T-cell (primary cell): ENCODE measurements around the gene DYNC1I2. TPM values are rescaled to one million over a fixed set of nuclear protein-coding genes. Genes with fewer than 3 reads are reported as not detected.

Experiments
- ATAC-seq, 4 experiments: fragments of 200-7000 bp in 3 of 4; fragments of 150-1000 bp in 1 of 4; cut with Tn5 transposase; replicated peaks in 1 of 4; 1 replicate in 3 of 4; 2 replicates in 1 of 4; pipeline ENCODE4 v1.10.0; 2021; ENCODE audit warnings: moderate library complexity in 3 of 4, mild to moderate bottlenecking in 2 of 4, moderate number of reproducible peaks in 1 of 4
- CTCF ChIA-PET, 2 donors: fragments of 300-600 bp; sonication (Branson Sonifier 250); formaldehyde crosslinking; loops; one replicate each; lab custom pipeline; 2022; ENCODE audit warnings: antibody characterized with exemption in 2 of 2; lab: Charles Lee
- POLR2A ChIA-PET, 2 donors: fragments of 300-600 bp; sonication (Branson Sonifier 250); formaldehyde crosslinking; loops; one replicate each; lab custom pipeline; 2022; ENCODE audit warnings: antibody characterized with exemption in 2 of 2; lab: Charles Lee
- DNase-seq, 35 experiments: peaks; one replicate each; pipeline versions ENCODE4 v3.0.0 to v3.0.0-alpha.2; 2013 to 2023
- H3K27ac ChIP-seq: one replicate; pipeline ENCODE4 v1.5.1; 2013; ENCODE audit warnings: low read length
- H3K27me3 ChIP-seq, 2 experiments: replicated peaks in 1 of 2; 1 replicate in 1 of 2; 2 replicates in 1 of 2; pipeline versions ENCODE4 v1.6.1 to v1.7.0; 2013; ENCODE audit warnings: low read length in 1 of 2, mixed read lengths in 1 of 2; ENCODE audit not compliant: control insufficient read depth in 2 of 2, insufficient read depth in 2 of 2; ENCODE audit errors: extremely low read depth in 1 of 2
- H3K36me3 ChIP-seq, 2 donors: 1 replicate in 1 of 2; 2 replicates in 1 of 2; pipeline versions ENCODE4 v1.6.1 to v1.7.0; 2013; ENCODE audit warnings: low read length in 1 of 2; ENCODE audit not compliant: control insufficient read depth in 2 of 2, insufficient read depth in 1 of 2; ENCODE audit errors: extremely low read depth in 1 of 2
- H3K4me1 ChIP-seq, 2 experiments: 1 replicate in 1 of 2; 2 replicates in 1 of 2; pipeline versions ENCODE4 v1.6.1 to v1.7.0; 2013; ENCODE audit warnings: low read length in 2 of 2, mixed read lengths in 1 of 2; ENCODE audit not compliant: insufficient read depth in 2 of 2, control insufficient read depth in 1 of 2; ENCODE audit errors: extremely low read depth in 1 of 2
- H3K4me3 ChIP-seq, 2 donors: 1 replicate in 1 of 2; 2 replicates in 1 of 2; pipeline versions ENCODE4 v1.5.1 to v1.7.0; 2013; ENCODE audit warnings: mild to moderate bottlenecking in 2 of 2, low read length in 1 of 2, moderate library complexity in 1 of 2; ENCODE audit not compliant: control insufficient read depth in 1 of 2; ENCODE audit errors: extremely low read depth in 1 of 2
- H3K9me3 ChIP-seq: 2 replicates; pipeline ENCODE4 v1.7.0; 2013
- H3K27ac Mint-ChIP-seq, 2 donors: one replicate each; pipeline ENCODE4 v1.8.0; 2020 to 2021; ENCODE audit warnings: mild to moderate bottlenecking in 2 of 2, mixed read lengths in 2 of 2
- H3K27me3 Mint-ChIP-seq, 2 donors: one replicate each; pipeline ENCODE4 v1.8.0; 2021 to 2022; ENCODE audit warnings: mixed read lengths in 2 of 2
- H3K36me3 Mint-ChIP-seq: one replicate; pipeline ENCODE4 v1.8.0; 2021; ENCODE audit warnings: mixed read lengths
- H3K4me1 Mint-ChIP-seq, 3 donors: one replicate each; pipeline ENCODE4 v1.8.0; 2020 to 2022; ENCODE audit warnings: mixed read lengths in 3 of 3, mild to moderate bottlenecking in 1 of 3
- H3K4me3 Mint-ChIP-seq, 3 donors: one replicate each; pipeline ENCODE4 v1.8.0; 2020 to 2022; ENCODE audit warnings: mild to moderate bottlenecking in 3 of 3, mixed read lengths in 3 of 3, moderate library complexity in 3 of 3
- H3K9me3 Mint-ChIP-seq, 3 donors: one replicate each; pipeline ENCODE4 v1.8.0; 2020 to 2022; ENCODE audit warnings: mixed read lengths in 3 of 3
- WGBS: methylation state at CpG from one replicate; pipeline ENCODE4 v1.1.5; 2013; ENCODE audit warnings: missing lambda C conversion rate; ENCODE audit not compliant: insufficient coverage; 5-methylcytosine and 5-hydroxymethylcytosine counted together
- total RNA-seq, 35 experiments: library from RNA in 6 of 35; stranded (reverse) in 6 of 35; fragments of 120-200 nt in 1 of 35; gene quantifications; one replicate each; pipeline versions ENCODE4 v1.2.1 to v1.2.4 and lab custom pipeline; 2013 to 2026

The DYNC1I2 gene
- total RNA-seq, 5 donors from 2014 or later (not counting 1 experiment from before 2014, with no cell fraction given) = 25.6 to 43.7 (median 42.4) TPM

DNA sequence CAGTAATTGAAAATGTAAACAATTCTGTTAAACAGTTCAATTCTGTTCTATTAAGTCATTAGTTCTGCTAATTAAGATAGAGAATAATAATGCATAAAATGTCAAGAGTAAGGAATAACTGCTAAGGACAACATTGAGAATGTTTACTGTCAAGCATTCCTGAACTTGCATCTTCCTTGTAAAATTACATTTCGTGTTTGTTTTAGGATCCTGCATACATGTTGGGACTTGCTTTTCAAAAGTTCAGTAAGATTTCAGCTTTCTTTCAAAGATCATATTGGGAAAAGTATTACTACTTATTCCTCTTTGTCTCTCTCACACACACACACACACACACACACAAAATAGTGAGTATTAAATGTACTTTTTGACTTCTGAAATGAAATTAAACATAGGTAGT, 20.5 kb downstream of the DYNC1I2 start:
- H3K27ac Mint-ChIP-seq = no peak overlapping the region
- no peaks in the 10 kb centered on the region for H3K27me3 ChIP-seq
- no peak overlapping the region for H3K27ac ChIP-seq
- peaks cover 9 to 13% (median 10%) of the 10 kb centered on the region in 3 donors for H3K4me1 Mint-ChIP-seq
- H3K9me3 Mint-ChIP-seq = no peaks in the 10 kb centered on the region
- peaks cover 0 to 13% of the 10 kb centered on the region in 2 donors for H3K36me3 ChIP-seq
- DNase-seq = no peak
- WGBS = no CpG with 5 or more reads among the region's 1 CpG
- ATAC-seq = no peak
- CTCF ChIA-PET = interaction anchor here (0.7 to 1.8 kb wide), 9 partner anchors 14 to 1003 kb away, joined by 3 to 6 read pairs (median 3); no protein-coding TSS in a partner anchor
- peaks cover 13% of the 10 kb centered on the region for H3K36me3 Mint-ChIP-seq
- POLR2A ChIA-PET = interaction anchor here (0.7 kb wide), 2 partner anchors 40 to 734 kb away, joined by 3 read pairs; no protein-coding TSS in a partner anchor
- H3K4me3 ChIP-seq = no peak overlapping the region
- H3K4me1 ChIP-seq = peaks cover 0 to 4% of the 10 kb centered on the region in 2 experiments
- no peak overlapping the region for H3K4me3 Mint-ChIP-seq
- H3K9me3 ChIP-seq = no peaks in the 10 kb centered on the region
- no peaks in the 10 kb centered on the region for H3K27me3 Mint-ChIP-seq

DNA sequence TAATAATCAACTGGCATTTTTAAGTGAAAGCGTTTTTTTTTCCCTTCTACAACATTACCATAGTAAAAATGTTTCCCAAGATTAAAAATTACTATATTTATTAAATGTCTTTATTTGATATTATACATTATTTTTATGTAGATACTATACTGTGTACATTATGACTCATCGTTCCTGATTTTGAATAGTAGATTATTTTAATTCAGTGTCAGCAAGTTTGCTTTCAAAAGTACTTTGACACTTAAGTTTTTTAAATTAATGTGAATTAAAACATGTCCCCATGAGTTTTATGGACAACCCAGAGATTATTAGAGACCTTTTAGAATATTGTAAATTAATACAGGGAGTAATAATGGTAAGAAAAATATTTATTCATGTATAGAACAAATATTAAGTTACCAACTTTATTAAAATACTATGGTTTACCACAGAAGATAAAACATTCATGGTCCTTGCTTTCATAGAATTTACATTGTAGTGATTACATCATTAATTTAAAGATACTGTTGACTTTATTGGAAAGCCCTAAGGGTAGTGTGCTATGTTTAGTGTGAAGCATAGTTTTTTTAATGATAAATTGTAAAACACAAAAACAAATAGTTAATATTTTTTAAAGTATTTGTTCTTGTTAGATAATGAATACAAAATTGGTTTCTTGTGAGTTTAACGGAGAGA, 21.9 kb downstream of the DYNC1I2 start:
- no peak overlapping the region for H3K27ac ChIP-seq
- H3K4me3 ChIP-seq = no peak overlapping the region
- no peaks in the 10 kb centered on the region for H3K9me3 Mint-ChIP-seq
- no peak overlapping the region for H3K4me3 Mint-ChIP-seq
- no peak for DNase-seq
- H3K27ac Mint-ChIP-seq = no peak overlapping the region
- H3K4me1 ChIP-seq = peaks cover 0 to 4% of the 10 kb centered on the region in 2 experiments
- peaks cover 14% of the 10 kb centered on the region for H3K36me3 Mint-ChIP-seq
- ATAC-seq = no peak
- POLR2A ChIA-PET = no interaction called here
- peaks cover 0 to 7% of the 10 kb centered on the region in 2 donors for H3K36me3 ChIP-seq
- no peaks in the 10 kb centered on the region for H3K27me3 ChIP-seq
- no peaks in the 10 kb centered on the region for H3K27me3 Mint-ChIP-seq
- no CpG with 5 or more reads among the region's 3 CpGs for WGBS
- CTCF ChIA-PET = interaction anchor here in 1 of 2 donors (1.1 kb wide), 1 partner anchor 12 kb away, joined by 3 read pairs; no protein-coding TSS in a partner anchor
- peaks cover 5 to 9% (median 6%) of the 10 kb centered on the region in 3 donors for H3K4me1 Mint-ChIP-seq
- no peaks in the 10 kb centered on the region for H3K9me3 ChIP-seq

DNA sequence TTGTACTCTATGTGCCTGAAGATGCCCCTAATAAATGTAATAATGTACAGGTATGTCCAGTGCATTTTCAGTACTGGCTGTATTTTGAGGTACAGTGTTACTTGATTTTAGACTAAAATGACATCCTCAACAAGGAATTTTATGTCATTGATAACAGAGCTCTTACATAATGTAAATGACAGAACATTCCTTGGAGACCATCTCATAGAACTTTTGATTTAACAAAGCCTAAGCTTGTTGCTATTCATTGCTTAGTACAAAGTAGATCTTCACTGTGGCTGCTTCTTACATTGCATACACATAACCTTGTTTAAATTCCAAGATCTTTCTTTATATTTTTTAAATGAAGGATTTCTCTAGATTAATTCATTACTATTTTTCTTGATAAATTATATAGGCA, 24.1 kb downstream of the DYNC1I2 start:
- Mint-ChIP-seq H3K9me3 (no peaks in the 10 kb centered on the region), H3K27me3 (no peaks in the 10 kb centered on the region), H3K36me3 (peaks cover 21% of the 10 kb centered on the region), H3K4me1 (peaks cover 2 to 6% (median 3%) of the 10 kb centered on the region in 3 donors), H3K4me3 (no peak overlapping the region), H3K27ac (no peak overlapping the region)
- H3K27me3 ChIP-seq = no peaks in the 10 kb centered on the region
- H3K9me3 ChIP-seq = no peaks in the 10 kb centered on the region
- peaks cover 0 to 2% of the 10 kb centered on the region in 2 experiments for H3K4me1 ChIP-seq
- DNase-seq = no peak
- no peak overlapping the region for H3K4me3 ChIP-seq
- peaks cover 0 to 7% of the 10 kb centered on the region in 2 donors for H3K36me3 ChIP-seq
- POLR2A ChIA-PET = no interaction called here
- no peak for ATAC-seq
- CTCF ChIA-PET = interaction anchor here in 1 of 2 donors (0.5 to 1.0 kb wide), 2 partner anchors 12 to 101 kb away, joined by 4 to 5 read pairs; no protein-coding TSS in a partner anchor
- no peak overlapping the region for H3K27ac ChIP-seq

DNA sequence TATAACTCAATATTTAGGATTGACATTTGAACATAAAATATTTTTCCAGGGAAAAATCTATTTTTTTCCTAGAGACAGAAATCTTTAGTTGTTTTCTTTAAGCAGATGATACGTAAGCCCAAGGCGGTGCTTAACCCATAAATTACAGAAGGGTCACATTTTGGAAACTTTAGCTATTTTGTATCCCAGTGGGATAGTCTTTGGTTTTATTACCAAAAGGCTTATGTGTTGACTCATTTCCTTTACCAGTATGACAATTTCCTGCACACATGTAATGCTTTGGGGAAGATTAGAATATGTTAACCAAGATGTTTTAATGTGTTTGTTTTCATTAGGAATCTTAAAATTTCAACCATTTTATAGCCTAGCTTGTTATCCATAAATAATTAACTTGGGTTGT, 24.8 kb downstream of the DYNC1I2 start:
- Histone ChIP-seq H3K27me3 (no peaks in the 10 kb centered on the region), H3K4me1 (no peaks in the 10 kb centered on the region), H3K9me3 (no peaks in the 10 kb centered on the region), H3K27ac (no peak overlapping the region), H3K36me3 (peaks cover 0 to 7% of the 10 kb centered on the region in 2 donors), H3K4me3 (no peak overlapping the region)
- H3K27me3 Mint-ChIP-seq = no peaks in the 10 kb centered on the region
- H3K4me3 Mint-ChIP-seq = no peak overlapping the region
- peaks cover 0 to 4% (median 1%) of the 10 kb centered on the region in 3 donors for H3K4me1 Mint-ChIP-seq
- no CpG with 5 or more reads among the region's 2 CpGs for WGBS
- H3K27ac Mint-ChIP-seq = no peak overlapping the region
- DNase-seq (no peak), ATAC-seq (no peak)
- peaks cover 21% of the 10 kb centered on the region for H3K36me3 Mint-ChIP-seq
- no peaks in the 10 kb centered on the region for H3K9me3 Mint-ChIP-seq
- POLR2A ChIA-PET = no interaction called here
- CTCF ChIA-PET = interaction anchor here (0.6 kb wide), 2 partner anchors 8 to 103 kb away, joined by 6 to 12 read pairs; no protein-coding TSS in a partner anchor

DNA sequence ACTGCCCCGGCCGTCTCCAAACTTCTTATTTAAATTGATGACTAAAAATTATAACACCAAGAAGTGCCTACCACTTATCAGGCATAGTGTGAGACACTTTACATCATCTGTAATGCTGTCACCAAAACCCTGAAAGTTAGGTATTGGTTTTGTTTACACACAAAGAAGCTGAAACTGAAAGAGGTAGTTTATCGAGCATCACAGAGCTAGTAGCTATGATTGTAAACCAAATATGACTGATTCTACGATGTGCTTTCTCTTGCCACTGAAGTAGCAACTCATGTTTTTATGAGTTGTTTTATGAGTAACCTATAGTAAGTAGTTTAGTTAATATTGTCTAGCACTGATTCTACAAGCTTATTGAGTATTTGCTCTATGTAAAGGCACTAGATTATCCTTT, 31.5 kb downstream of the DYNC1I2 start:
- no peak overlapping the region for H3K27ac Mint-ChIP-seq
- no peaks in the 10 kb centered on the region for H3K27me3 Mint-ChIP-seq
- H3K4me3 Mint-ChIP-seq = no peak overlapping the region
- CTCF ChIA-PET = interaction anchor here in 1 of 2 donors (0.9 to 1.0 kb wide), 2 partner anchors 388 to 766 kb away, joined by 3 read pairs; no protein-coding TSS in a partner anchor
- H3K27me3 ChIP-seq = no peaks in the 10 kb centered on the region
- no peak overlapping the region for H3K4me3 ChIP-seq
- WGBS = 43% methylated on average over 1 of the region's 4 CpGs
- H3K27ac ChIP-seq = no peak overlapping the region
- POLR2A ChIA-PET = no interaction called here
- H3K36me3 ChIP-seq = peaks cover 0 to 17% of the 10 kb centered on the region in 2 donors
- no peaks in the 10 kb centered on the region for H3K4me1 ChIP-seq
- H3K9me3 ChIP-seq = no peaks in the 10 kb centered on the region
- no peak for ATAC-seq
- no peaks in the 10 kb centered on the region for H3K9me3 Mint-ChIP-seq
- no peak for DNase-seq
- H3K36me3 Mint-ChIP-seq = peaks cover 29% of the 10 kb centered on the region
- H3K4me1 Mint-ChIP-seq = no peaks in the 10 kb centered on the region

DNA sequence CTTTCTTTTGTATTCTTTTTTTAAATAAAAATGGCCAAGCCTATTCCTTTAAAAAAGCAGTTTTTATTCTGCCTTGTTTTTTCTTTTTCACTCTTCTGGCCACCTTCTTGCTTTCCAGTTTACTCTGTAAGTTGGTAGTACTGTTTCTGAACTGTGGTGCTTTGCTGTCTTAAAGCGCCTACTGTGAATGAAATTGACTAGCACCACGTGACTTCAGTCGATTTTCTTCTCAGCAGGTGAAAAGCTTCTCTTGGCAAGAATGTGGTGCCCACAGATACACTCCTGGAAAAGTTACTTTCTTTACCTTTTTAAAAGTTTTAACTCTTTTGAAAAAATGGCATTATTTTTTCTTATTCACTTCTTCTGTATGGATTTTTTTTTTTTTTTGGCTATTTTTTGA, 32.4 kb downstream of the DYNC1I2 start:
- CTCF ChIA-PET = interaction anchor here in 1 of 2 donors (0.9 kb wide), 1 partner anchor 387 kb away, joined by 3 read pairs; no protein-coding TSS in a partner anchor

More for the DNA sequence above, 32.4 kb downstream of the DYNC1I2 start:
- Histone ChIP-seq H3K4me1 (no peaks in the 10 kb centered on the region), H3K27me3 (no peaks in the 10 kb centered on the region), H3K27ac (no peak overlapping the region), H3K4me3 (no peak overlapping the region), H3K36me3 (peaks cover 0 to 22% of the 10 kb centered on the region in 2 donors), H3K9me3 (no peaks in the 10 kb centered on the region)
- Mint-ChIP-seq H3K36me3 (peaks cover 36% of the 10 kb centered on the region), H3K27me3 (no peaks in the 10 kb centered on the region), H3K9me3 (no peaks in the 10 kb centered on the region), H3K27ac (no peak overlapping the region), H3K4me1 (no peaks in the 10 kb centered on the region), H3K4me3 (no peak overlapping the region)
- POLR2A ChIA-PET = interaction anchor here in 1 of 2 donors (0.5 kb wide), 1 partner anchor 178 kb away, joined by 4 read pairs; no protein-coding TSS in a partner anchor
- ATAC-seq (no peak), DNase-seq (no peak)
- 100% methylated on average over 1 of the region's 3 CpGs for WGBS
